Stimulated activated CD4-positive, alpha-beta T cell treated with anti-CD3 and anti-CD28 coated beads, Interleukin-1b, Interleukin-23, amount 100 ng/mL, for 24 hours (primary cell): ENCODE results near the gene KIAA0825.

Experiments
- DNase-seq, 4 experiments: peaks; one replicate each; pipeline ENCODE4 v3.0.0-alpha.2; 2020; ENCODE audit warnings: low read depth in 4 of 4, low spot score in 1 of 4

The KIAA0825 gene

GRCh38 chr5:94457788-94458187, 160.6 kb downstream of the KIAA0825 start:
- no peak for DNase-seq

DNA sequence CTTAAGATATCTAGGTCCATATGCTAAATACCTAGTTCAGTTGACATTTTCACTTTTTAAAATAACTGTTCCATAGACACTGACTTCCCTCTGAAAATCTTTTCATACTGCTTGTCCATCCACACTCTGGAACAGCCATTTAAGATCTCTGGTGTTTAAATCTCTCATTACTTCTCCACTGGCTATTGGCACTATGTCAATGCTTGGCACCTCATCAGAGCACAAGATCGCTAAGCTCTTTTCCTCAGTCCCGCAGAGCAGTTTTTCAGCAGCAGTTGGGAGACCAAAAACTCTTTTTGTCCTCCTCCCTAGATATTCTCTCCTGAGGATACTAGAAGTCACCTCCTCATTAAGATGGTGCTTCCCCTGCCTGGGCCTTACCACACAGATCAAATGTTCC, 172.7 kb downstream of the KIAA0825 start:
- no peak for DNase-seq

DNA sequence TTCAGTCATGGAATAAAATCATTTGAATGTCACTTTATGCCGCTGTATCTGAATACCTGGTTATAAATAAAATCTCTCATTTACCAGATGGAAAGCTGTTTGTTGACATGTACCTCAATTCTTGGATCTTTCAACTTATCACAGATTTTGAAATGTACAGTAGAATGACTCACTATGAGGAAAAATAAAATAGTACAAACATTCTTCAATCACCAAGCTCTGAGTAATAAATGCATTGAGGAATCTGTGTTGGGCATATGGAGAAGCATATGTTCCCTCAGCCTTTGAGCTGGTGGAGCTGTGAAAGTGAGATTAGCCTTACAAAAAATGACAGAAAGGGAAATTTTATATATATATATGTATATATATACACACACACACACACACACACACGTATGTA, 175.4 kb downstream of the KIAA0825 start:
- no peak for DNase-seq

DNA sequence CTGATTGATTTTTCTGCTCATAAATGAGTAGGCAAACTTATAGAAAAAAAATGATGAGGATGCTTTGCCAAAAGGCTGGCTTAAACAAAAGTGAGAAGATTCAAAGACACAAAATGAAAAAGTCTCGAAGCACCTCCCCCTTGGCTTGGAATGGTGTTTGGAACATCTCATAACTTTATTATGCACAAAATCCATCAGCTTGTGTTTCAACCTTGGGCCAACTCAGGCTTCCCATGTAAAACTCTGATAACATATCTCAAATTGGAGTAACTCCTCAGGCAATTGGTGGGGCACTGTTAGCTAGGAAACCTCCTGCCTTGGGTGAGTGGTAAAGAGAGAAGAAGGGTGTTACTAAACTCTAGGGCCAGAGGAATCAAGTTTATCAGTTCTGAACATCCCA, 176.3 kb downstream of the KIAA0825 start:
- DNase-seq = no peak

GRCh38 chr5:94440015-94440414, 178.4 kb downstream of the KIAA0825 start:
- DNase-seq = no peak

GRCh38 chr5:94433397-94434163, 184.8 kb downstream of the KIAA0825 start:
- no peak for DNase-seq

- no peak for DNase-seq
Observed at GRCh38 chr5:94432499-94432898, 185.9 kb downstream of the KIAA0825 start.

DNA sequence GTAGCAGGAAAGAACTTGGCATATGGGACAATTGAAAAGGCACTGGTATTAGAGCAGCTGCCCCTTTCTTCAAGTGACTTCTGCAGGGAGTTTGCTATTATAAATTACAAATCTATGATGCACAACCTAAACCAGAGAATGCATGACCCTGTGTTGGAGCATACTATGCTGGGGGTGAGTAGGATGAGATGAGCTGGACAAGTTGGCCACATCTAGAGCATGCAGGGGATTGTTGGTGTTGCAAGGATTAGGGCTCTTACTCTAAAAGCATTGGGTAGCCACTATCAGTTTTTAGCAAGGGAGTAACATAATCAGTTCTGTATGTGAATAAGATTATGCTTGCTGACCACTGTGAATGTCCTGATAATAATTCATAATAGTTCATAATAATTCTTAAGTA, 186.7 kb downstream of the KIAA0825 start:
- no peak for DNase-seq

- DNase-seq = no peak
Observed at GRCh38 chr5:94429566-94429965, 188.8 kb downstream of the KIAA0825 start.

DNA sequence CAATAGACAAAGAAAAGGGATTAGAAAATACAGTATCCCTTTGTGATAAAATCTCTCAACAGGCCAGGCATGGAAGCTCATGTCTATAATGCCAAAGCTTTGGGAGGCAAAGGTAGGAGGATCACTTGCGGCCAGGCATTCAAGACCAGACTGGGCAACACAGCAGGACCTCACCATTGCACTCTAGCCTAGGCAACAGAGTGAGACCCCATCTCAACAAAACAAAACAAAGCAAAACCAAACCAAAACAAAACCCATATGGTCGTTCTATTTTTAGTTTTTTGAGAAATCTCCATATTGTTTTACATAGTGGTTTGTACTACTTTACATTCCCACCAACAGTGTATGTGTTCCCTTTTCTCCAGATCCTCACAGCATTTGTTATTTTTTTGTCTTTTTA, 193.0 kb downstream of the KIAA0825 start:
- no peak for DNase-seq

DNA sequence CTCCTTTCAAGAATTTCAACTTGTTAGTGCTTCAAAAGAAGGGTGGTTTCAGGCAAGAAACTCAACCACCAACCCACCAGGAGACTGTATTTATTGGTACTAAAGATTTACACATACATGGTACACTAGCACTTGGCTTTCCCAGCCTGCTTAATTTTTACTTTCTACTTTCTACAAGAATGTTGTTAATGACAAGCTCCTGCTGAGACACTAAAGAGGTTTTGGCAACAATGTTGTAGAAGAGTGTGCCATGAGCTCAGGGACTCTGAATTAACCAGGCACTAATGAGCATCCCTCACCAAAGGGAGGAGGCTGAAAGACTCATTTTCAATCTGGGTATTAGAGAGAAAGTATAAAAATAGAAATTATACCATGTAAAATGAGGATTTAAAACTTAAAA, 195.0 kb downstream of the KIAA0825 start:
- DNase-seq = no peak

DNA sequence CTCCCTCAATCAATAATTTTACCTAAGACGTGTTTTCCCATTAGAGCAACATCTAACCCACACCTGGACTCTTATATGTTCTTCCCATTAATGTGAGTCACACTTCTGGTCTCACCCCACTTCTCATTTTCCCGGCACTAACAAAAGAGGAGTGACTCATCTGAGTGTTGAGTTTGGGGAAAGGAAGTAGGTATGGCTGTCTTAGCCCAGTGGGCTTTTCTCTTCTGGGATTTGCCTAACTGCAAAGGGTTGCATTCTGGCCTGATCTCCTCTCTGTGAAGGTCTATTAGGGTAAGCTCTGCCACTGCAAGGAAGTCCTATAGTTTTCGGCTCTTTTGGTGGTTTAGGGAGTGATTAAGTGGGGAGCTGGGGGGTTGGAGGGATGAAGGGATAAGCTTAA, 195.6 kb downstream of the KIAA0825 start:
- DNase-seq = no peak

DNA sequence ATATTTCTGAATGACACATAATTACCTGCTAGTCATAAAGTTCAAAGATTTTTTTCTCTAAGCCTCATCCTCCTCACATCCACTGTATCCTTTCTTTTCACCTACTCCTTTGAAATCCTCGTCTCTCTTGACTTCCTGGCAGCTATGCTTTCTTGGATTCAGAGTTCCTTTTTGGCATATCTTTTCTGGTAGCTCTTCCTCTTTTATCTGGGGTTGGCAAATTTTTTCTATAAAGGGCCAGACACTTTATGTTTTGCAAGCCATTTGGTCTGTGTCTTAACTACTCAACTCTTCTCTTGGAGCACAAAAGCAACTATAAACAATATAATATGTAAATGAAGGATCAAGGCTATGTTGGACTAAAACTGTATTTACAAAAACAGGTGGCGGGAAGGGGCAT, 197.5 kb downstream of the KIAA0825 start:
- DNase-seq = no peak

- DNase-seq = no peak
Observed at GRCh38 chr5:94415798-94416197, 202.6 kb downstream of the KIAA0825 start.

GRCh38 chr5:94409440-94409839, 209.0 kb downstream of the KIAA0825 start:
- no peak for DNase-seq

DNA sequence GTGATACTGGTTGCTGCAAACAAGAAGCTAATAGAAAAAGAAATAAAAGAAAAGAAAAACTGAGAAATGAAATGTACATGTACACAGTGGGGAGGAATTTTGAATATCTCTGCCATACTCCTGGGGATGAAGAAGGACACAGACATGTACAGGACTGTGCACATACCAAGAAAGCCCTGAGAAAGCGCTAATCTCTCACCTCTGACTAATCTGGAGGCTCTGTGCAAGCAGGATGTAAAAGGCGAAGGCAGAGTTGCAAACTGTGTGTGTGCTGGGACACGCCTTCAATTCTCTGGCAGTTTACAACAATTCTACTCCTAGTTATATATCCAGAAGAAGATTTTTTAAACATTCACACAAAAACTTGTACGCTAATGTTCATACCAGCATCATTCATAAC, 211.4 kb downstream of the KIAA0825 start:
- no peak for DNase-seq

DNA sequence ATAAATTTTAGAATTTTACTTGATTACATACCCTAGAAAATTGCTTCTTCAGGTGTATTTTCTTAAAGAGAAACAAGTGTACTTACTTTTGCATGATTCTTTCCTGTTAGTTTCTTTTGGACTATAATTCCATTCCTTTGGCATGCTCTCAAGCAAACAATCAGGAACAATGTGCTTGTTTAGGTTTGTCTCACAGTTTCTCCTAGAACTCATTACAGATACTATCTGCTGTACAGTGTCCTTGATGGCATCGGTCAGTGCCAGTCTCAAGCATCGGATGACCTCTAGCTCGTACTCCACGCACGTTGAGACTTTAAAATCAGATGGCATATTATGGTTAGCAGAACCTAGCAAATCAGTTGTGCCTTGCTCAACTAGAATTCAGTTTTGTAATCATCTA, 214.9 kb downstream of the KIAA0825 start:
- no peak for DNase-seq

DNA sequence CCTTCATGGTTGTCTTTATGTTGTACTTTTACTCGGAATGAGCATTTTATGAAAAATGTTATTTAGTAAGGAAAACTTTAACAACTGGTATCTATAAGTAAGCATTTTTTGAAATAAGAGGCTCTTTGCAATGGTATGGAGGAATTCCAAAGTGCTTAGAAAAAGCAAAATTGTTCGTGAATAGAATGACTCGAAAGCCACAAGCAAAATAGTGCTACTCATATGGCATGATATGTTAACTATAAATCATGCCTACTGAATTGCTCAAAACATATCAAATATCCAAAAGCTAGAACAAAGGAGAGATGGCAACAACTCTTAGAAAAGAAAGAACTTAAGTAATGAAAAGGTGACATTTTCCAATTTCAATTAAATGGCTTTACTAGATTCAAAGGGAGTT, 216.3 kb downstream of the KIAA0825 start:
- no peak for DNase-seq

GRCh38 chr5:94397508-94397907, 220.9 kb downstream of the KIAA0825 start:
- no peak for DNase-seq

DNA sequence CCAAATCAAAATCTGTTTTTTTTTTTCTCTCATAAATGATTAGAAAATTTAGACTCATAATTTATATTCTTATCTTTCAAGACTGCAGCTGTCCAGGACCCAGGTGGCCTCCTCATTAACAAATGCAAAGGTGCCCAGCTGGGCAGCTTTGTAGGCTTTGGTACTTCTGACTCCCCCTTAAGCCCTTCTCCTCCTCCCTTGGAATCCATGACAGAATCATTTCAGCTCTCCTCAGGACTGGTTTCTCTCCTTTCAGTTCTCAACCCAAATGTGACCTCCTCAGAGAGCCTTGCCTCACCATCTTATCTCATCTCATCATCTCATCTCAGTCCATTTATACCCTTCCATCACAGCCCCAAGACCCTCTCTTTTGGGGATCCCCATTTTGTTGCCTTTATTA, 221.7 kb downstream of the KIAA0825 start:
- DNase-seq = no peak

DNA sequence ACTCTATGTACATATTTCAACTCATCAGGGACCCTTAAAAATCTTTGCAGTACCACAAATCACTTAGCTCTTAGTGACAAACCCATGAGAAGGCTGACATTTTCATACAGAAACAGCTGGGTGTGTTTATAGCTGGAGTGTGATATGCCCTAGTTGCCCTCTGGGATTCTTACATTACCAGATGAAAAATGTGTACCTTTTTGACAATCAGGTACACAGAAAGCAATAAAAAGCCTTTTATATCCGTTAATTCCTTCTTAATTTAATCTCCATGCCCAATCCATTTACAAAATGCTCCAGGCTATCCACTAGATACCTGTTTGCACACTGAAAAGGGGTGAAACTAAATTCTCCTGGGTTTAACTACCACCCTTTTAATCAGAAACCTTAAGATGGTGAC, 222.9 kb downstream of the KIAA0825 start:
- DNase-seq = no peak

- no peak for DNase-seq
Observed at GRCh38 chr5:94391996-94392395, 226.4 kb downstream of the KIAA0825 start.

DNA sequence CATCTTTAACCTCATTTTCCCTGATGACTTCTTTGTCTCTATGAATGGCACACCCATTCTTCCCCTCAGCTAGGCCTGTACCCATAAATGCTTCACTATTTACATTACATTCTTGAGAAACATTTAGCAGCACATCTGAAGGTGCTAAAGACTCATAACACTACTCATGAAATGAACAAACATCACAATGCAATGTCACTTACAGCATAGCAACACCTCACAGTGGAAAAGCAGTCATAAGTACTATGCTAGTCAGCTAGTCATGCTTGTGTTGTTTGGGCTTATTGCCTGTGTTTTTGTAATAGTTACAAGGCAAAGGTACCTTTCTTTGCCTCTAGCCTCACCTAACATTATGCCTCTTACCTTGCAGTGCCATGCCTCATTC, 228.9 kb downstream of the KIAA0825 start:
- DNase-seq = no peak
